HG02973 (cell line): Measurements from ENCODE around the gene SLC13A5.

Source experiments
- ATAC-seq: cut with Tn5 transposase; IDR thresholded peaks from one replicate; pipeline ENCODE4 v1.9.1; 2021; ENCODE audit warnings: moderate library complexity; ENCODE audit not compliant: unreplicated experiment

Gene SLC13A5

DNA sequence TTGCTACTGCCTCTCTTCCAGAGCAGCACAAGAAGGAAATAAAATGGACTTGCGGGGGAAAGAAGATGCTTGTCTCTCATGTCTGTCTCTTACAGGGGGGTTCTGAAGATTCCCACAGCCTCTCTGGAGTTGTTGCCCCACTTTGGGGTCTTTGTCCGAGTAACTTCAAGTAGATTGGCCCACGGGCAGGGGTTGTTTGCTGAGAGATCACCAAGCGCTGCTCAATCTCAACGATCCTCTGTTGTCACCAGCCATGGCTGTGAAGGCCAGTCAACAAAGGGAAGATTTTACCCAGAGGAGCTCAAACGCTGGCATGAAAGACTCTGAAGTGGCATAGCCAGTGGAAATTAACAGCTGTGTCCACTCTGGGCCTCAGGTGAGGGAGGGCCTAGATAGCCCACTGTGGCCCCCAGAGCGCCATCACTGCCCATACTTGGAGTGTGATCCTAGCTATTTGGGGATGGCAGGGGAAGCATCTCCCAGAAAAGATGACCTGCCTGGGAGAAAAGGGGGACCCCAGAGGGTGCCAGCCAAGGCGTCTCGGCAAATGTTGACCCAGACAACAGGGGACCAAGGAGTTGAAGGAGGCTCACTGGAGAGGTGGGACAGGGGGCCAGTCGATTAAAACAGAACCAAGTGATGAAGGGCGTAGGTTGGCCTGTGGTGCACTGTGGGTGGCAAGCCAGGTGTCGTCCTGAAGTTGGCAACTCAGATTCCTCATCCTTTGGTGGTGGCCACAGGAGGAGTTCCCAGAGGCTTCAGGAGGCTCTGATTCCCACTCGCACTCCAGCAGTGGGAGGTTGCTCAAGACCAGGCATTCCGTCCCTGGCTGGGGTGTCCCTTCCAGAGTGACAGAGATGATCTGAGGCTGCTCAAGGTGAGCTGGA lies 28.0 kb downstream of the SLC13A5 start:
- no peak for ATAC-seq

DNA sequence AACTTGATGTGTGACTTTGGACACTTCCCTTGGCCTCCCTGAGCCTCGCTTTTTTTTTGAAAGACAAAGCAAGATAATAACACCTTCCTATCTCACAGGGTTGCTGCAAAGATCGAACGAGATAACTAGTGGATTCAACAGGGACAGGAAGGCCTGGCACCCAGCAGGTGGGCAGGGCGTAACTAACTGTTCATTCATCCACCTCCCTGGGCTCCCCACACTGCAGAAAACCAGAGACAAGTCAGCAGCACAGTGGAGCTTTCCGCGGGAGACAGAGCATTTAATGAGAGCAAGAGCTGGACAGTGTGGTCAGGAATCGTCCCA lies 28.7 kb downstream of the SLC13A5 start:
- no peak for ATAC-seq

DNA sequence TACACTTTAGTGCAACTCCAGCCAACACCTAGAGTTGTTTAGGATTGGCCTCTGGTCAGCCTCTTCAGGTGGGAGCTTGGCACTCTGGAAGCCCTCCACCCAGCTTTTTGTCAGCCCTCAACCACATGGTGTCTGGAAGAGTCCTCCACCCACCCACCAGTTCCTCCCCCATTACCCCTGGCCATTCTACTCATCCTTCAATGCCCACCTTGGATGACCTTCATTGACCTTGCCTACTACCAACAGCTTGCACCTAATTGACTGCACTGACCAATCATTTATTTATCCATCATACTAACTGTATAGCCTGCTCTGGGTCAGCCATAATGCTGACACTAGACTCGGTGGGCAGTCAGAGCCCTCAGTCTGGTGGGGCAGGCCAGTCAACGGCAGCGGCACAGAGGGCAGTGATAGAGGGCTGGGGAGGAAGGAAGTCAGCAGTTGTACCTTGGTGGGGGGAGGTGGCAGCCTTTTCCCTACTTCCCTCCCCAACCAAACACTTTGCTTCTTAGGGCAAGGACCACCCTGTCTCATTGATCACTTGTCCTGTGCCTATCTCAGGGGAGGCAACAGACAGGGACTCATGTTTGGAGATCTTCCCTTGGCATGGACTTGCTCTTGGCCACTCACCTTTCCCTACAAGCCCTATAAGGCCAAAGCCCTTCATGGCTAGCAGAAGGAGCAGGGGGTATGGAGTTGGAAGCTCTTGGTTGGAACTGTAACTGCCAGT lies 29.3 kb downstream of the SLC13A5 start:
- ATAC-seq, result no peak

DNA sequence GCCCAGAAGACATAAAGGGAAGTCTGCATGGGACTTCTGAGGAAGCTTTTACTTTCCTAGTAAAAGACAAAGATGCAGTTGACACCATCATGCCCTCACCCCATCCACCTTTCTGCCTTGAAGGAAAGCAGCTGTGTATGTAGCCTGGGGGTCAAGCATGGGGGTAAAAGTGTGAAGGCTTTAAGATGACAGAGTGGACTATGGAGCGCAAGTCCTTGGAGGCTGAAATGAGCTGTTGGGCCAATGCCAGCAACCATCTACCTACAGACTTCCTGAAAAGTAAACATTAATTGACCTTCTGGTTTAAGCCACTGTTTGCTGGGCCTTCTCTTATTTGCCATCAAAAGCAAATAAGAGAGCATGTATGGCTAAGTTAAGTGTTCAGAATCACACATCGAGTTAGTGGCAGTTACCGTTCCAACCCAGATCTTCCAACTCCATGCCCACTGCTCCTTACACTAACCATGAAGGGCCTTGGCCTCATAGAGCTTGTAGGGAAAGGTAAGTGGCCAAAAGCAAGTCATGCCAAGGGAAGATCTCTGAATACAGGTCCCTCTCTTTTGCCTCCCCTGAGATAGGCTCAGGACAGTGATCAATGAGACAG lies 30.0 kb downstream of the SLC13A5 start:
- ATAC-seq, result no peak

DNA sequence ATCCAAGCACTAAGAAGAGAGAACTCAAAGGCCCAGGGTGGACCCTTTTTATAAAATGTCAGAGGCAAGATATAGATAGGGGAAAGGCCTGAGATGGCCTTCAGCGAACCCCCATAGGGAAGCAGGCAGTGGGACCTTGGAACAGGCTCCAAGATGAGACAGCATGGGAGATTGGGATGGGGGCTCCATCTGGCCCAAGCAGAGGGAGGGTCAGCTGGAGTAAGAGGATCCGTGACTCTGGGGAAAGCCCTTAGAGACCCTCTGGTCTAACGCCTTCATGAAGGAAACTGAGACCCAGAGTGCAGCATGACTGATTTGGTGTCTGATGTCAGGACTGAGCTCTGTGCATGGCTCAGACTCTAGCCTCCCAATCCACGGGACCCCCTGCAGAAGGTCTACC lies 30.8 kb downstream of the SLC13A5 start:
- ATAC-seq, result no peak

DNA sequence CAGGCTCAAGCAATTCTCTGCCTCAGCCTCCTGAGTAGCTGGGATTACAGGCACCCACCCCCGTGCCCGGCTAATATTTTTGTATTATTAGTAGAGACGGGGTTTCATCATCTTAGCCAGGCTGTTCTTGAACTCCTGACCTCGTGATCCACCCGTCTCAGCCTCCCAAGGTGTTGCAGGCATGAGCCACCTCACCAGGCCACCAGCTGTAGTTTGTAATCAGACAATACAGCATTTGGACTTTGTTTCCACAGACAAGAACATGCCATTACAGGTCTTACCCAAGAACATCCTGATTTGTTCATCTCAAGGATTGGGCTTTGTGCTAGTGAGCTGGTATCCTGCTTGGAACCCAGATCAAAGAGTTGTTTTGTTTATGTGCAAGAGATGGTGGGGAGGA lies 31.5 kb downstream of the SLC13A5 start:
- no peak for ATAC-seq

DNA sequence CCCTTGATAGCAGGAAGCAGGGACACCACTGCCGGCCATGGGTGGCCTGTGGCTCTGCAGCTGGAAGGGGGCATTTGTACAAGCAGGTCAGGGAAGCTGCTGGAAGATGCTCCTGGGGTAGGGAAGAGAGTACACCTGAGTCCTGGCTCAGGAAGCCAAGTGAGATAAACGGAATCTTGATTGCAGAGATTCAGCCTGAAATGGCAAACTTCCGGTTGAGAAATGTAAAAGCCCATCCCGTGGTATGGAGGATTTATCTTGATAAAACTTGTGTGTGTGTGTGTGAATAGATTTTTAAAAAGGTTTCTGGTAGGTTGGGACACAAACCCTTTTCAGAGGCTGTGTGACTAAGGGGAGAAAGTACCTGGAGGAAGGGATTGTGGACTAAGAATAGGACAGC lies 32.0 kb downstream of the SLC13A5 start:
- ATAC-seq, result no peak

DNA sequence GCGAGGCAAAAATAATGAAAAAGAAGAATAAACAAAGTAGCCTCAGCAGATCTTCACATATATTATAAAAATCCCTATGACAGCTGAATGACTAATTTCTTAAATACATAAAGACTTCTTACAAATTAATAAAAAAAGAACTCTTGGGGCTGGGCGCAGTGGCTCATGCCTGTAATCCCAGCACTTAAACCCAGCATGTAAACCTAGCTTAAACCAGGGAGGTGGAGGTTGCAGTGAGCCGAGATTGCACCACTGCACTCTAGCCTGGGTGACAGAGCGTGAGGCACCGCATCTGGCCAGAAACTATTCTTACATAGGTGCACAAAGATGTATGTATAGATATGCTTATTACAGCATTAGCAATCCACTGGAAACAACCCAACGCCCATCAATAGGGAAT lies 33.9 kb downstream of the SLC13A5 start:
- no peak for ATAC-seq

DNA sequence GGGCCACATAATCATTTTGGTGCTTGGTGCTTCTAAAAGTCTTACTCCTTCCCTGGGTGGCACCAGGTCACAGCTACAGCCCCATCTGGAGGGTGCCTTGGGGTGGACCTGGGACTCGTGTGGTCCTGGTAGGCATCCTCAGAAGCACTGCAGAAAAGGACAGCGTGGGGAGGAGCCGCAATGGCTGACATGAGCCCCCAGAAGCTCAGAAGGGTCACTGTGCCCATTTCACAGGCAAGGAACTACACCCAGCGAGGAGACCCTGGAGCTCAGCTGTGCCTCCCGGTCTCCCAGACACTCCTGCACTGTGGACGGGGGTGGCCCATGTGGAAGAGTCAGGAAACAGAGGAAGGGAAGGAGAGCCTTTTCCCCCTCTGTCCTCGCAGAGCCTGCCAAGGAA lies 35.2 kb downstream of the SLC13A5 start:
- ATAC-seq, result no peak

DNA sequence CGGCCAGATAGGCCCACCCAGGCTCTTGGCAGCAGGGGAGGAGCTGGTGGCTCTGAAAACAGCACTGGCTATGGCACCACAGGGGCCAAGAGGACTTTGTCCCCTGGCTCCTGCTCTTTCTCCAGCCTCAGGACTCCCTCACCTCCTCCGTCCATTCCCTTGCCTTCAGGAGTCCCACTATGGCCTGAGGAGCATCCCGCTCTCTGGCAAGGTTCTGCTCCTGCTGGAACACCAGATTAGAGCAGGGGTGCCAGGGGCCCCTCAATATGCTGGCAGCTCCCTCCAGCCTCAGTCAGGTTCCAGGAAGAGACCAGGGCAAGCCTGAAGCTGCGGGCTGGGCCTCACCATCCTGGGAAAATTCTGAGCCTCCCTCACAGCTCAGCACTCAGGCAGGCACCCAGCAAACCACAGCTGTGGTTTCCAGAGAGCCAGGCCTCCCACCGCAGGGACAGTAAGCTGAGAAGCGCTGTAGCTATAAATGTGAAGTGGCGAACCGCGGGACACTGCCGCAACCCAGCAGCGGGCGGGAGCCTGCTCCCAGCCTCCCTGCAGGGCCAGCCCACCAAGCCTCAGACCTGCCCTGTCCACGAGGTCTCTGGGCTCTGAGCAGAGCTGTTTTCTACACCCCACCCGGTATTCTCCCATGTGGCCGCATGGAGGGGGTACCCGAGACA lies 35.9 kb downstream of the SLC13A5 start:
- ATAC-seq, result no peak

DNA sequence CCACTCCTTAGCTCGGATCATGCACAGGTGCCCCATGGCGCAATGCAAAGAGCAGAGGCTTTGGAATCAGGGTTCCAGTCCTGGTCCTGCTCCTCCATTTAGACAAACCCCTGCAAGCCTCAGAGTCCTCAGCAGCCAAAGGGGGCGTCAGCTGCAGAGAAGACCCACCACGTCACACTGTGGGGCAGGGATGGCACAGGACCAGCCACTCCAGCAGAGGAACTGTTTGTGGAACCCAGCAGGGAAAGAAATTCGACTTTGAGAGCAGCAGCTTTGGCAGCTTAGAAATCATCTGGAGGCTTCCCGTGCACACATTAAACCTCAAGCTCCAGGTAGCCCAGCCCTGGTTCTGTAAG lies 36.4 kb downstream of the SLC13A5 start:
- ATAC-seq, result no peak

DNA sequence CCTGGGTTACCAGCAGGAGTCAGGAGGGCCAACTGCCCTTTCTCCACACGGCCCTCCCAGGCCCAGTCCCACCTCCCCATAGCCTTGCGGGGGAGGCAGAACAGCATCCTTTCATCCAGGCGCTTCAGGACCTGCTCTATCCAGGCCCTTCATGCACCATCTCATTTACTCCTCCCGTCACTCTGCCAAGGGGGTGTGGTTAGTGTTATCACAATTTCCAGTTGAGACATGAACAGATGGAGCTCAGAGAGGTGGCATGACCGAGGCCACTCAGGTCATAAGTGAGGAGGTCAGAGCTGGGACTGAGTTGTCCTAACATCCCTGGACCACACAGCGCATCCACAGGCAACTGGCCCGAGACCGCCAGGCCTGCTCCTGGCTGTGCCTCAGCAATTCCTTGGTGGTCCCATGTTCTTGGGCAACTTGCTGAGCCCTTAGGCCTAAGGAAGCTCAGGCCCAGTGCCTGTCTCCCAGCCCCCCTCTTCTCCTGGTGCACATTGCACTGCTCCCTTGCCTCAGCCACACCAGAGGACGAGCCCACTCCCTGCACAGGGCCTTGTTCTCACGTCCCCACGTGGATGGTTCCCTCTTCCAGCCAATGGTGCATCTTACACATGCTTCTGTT lies 37.9 kb downstream of the SLC13A5 start:
- ATAC-seq, result no peak

DNA sequence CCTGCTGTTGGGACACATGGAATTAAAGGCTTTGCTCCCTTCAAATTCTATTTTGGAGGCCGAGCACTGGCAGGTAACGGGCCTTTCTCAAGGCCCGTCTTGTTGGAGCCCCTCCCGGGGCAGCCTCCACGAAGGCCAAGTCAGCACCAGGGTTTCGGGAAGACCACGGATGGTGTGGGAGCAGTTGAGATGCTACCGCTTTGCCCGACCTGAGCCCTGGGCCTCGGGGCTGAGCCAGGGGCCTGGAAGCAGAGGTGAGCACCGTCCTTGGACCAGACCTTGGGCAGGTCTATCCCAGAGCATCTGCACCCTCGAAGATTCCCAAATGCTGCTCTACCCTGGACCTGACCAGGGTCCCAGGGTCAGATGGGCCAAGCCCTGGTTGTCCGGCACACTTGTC lies 38.6 kb downstream of the SLC13A5 start:
- no peak for ATAC-seq

DNA sequence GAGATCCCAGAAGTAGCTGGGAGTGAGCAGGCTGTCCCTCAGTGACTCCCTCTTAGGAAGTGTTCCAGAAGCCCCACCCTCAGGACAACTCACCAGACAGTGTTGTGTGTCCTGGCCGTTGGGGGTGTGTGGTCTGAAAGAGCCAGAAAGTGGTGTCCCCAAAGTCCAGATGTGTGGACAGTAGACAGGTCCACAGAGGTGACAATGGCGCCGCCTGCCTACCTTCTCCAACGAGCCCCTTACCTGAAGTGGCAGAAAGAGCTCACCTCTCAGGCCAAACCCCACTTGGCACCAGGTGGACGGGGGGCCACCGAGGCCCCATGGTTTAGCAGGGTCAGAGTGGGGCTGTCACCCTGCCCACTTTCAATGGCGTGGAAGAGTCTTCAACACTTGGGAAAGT lies 41.7 kb downstream of the SLC13A5 start:
- no peak for ATAC-seq

DNA sequence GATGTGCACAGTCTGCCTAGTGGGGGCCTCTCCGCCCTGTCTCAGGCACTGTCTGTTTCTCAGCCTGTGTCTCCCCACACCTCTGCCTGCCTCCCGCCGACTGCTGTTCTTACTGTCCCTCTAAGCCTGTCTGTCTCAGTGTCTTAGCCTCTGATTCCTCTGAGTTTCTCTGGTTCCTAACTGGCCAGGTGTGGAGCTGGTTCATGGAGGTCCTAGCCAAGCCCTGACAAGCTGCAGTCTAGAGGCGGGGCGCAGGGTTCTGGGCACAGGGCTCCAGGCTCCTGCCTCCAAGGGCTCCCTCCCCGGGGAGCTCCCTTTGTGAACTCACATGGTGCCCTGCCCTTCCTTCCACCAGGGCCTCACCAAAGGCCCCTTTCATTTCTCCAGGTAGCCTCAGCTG lies 42.2 kb downstream of the SLC13A5 start:
- no peak for ATAC-seq

DNA sequence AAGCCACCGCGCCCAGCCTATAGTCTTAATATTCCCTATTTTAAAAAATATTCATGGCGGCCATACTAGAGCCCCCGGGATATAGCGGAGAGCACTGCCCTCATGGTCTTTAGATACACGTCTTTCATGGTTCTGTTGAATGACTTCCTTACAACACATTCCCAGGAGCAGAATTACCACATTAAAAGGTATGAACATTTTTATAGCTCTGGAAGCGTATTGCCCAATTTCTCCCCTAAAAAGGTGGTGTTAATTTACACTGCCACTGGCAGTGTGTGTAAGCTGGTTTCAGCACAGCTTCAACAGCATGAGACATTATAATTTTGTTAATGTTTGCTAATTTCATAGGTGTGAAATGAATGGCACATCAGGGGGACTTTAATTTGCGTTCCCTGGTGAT lies 42.6 kb downstream of the SLC13A5 start:
- no peak for ATAC-seq

DNA sequence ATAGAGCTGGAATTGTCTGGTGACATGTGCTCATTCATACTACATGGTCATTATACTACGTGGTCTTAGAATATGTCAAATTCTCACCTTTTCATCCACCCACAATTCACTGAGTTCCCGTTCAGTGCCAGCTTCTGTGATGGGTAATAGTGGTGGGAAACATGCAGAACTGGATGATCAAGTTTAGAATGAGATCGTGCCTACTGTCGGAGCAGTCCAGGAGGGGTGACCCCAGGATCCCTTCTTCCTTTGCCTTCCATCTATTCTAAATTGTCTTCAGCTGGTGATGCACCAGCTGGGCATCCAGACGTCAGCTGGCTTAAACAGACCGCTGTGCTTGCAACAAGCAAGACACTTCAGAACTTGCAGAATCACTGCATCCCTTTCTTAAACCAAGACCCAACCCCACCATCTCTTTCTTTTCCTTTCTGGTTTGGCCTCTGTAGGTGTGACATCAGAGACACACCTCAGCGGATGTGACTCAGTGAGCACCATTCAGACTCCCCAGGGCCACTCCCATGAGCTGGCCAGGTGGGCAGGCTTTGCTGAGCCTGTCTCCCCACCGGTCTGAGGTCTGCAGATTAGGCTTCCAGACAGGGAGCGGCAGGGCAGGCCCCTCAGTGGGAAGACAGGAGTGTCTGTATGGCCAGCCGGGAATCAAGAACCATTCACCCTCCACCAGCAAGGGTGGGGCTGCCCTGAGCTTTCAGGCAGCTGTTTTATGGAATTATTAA lies 43.5 kb downstream of the SLC13A5 start:
- no peak for ATAC-seq

DNA sequence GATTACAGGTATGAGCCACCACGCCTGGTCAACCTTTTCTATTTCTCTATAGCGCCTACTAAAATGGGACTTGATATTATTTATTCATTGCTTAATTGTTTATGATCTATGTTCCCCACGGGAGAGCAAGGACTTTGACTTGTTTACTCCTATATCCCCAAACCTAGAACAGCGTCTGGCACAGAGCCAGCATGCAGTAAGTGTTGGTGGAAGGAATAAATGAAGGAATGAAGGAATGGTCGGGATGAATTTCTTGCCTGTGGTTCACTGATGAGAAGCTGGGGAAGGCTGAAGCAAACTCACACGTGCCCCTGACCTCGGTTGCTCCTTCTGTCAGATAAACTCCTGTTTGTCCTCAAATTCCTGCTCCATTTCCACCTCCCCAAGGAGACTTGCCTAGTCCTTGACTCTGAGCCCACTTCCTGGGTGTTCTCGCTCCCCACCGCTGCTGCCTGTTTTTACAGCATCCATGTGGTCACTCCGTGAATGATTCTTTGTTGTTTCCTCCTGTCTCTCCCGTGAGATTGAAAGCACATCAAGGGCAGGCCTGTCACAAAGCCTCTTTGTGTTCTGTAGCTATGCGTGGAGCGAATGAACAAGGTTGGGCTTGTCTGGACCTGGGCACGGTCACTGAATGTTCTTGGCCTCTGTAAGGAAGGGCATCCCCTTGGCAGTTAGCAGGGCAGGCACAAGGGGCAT lies 44.3 kb downstream of the SLC13A5 start:
- ATAC-seq, result no peak

DNA sequence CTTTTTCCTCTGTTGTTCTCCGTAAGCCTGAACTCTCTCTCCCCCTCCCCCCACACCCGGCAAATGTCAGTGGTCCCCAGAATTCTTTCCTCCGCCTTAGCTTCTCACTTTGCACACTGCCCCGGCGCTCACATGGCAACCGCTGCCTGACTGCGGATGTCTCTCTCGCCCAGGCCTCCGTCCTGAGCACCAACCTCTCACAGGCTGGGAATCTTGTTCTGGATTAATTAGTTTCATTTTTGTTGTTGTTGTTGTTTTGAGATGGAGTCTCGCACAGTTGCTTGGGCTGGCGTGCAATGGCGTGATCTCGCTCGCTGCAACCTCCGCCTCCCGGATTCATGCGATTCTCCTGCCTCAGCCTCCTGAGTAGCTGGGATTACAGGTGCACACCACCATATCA lies 45.0 kb downstream of the SLC13A5 start:
- ATAC-seq, result no peak

DNA sequence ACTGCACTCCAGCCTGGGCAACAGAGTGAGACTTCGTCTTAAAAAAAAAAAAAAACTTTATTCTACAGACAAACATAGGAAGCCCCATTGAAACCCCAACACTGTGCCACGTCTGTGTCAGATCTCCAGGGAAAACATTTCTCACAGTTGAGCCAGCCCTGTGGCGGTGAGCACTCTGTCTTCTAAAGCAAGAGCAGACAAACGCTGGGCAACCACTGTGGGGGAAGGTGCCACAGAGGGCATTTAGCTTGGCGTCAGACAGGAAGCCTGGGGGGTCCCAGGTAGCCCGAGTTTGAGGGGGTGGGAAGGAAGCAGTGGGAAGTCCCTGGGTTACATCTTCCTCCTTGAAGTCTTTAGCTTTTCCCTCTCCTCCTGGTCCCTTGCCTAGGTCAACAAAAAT lies 45.7 kb downstream of the SLC13A5 start:
- no peak for ATAC-seq
